ACC112 (cell line): ENCODE results near the gene ZEB2.
A peak's percentile ranks its signal among the peaks of the same experiment; 100 is the strongest.
"Not testable (repeated sequence)": the region's sequence is repeated elsewhere in the genome, so short reads cannot be mapped to it uniquely, and the experiment has no call there.

Source experiments
- H2AFZ ChIP-seq: fragments of 200-600 bp; sonication (generic); one replicate; pipeline ENCODE4 v1.6.0; 2017; ENCODE audit warnings: antibody characterized with exemption, low read length; ENCODE audit not compliant: unreplicated experiment
- H3K27ac ChIP-seq: fragments of 200-600 bp; sonication (generic); 2 replicates; pipeline ENCODE4 v1.5.1; 2014; ENCODE audit warnings: low read depth, mild to moderate bottlenecking, antibody characterized with exemption, low read length, moderate library complexity
- H3K27me3 ChIP-seq: fragments of 200-600 bp; sonication (generic); 2 replicates; pipeline ENCODE4 v1.6.1; 2014; ENCODE audit warnings: mild to moderate bottlenecking, antibody characterized with exemption, low read length, moderate library complexity, mixed read lengths; ENCODE audit not compliant: insufficient read depth
- H3K36me3 ChIP-seq: fragments of 200-600 bp; sonication (generic); 2 replicates; pipeline ENCODE4 v1.6.1; 2016; ENCODE audit warnings: mild to moderate bottlenecking, antibody characterized with exemption, low read length, moderate library complexity, mixed read lengths; ENCODE audit not compliant: insufficient read depth
- H3K4me1 ChIP-seq: fragments of 200-600 bp; sonication (generic); one replicate; pipeline ENCODE4 v1.6.1; 2016; ENCODE audit warnings: low read length, mixed read lengths; ENCODE audit not compliant: insufficient read depth, unreplicated experiment, control insufficient read depth
- H3K4me3 ChIP-seq: fragments of 200-600 bp; sonication (generic); 2 replicates; pipeline ENCODE4 v1.5.1; 2014; ENCODE audit warnings: mild to moderate bottlenecking, low read depth, low read length
- H3K79me2 ChIP-seq: fragments of 200-600 bp; sonication (generic); one replicate; pipeline ENCODE4 v1.6.0; 2016; ENCODE audit warnings: low read length; ENCODE audit not compliant: control insufficient read depth, unreplicated experiment, insufficient read depth

The ZEB2 gene

GRCh38 chr2:144366825-144367429, 153.0 kb downstream of the ZEB2 start:
- Histone ChIP-seq H2AFZ (no peak overlapping the region), H3K79me2 (no peaks in the 10 kb centered on the region), H3K4me1 (peaks cover 13% of the 10 kb centered on the region), H3K36me3 (no peaks in the 10 kb centered on the region), H3K4me3 (no peak overlapping the region), H3K27ac (no peak overlapping the region), H3K27me3 (no peaks in the 10 kb centered on the region)

- no peak overlapping the region for H3K4me3 ChIP-seq
- H2AFZ ChIP-seq = no peak overlapping the region
- no peak overlapping the region; the same call in 1 of the 2 replicates for H3K27ac ChIP-seq
- H3K36me3 ChIP-seq = no peaks in the 10 kb centered on the region
- H3K27me3 ChIP-seq = no peaks in the 10 kb centered on the region
- H3K4me1 ChIP-seq = peaks cover 13% of the 10 kb centered on the region
- H3K79me2 ChIP-seq = no peaks in the 10 kb centered on the region
Observed at GRCh38 chr2:144364944-144365738, 154.8 kb downstream of the ZEB2 start.

GRCh38 chr2:144364247-144364646, 155.7 kb downstream of the ZEB2 start:
- not testable (repeated sequence) for H3K27me3 ChIP-seq, H2AFZ ChIP-seq, H3K27ac ChIP-seq

GRCh38 chr2:144362401-144362800, 157.5 kb downstream of the ZEB2 start:
- H3K4me3 ChIP-seq = no peak overlapping the region
- no peak overlapping the region for H3K27ac ChIP-seq
- H3K36me3 ChIP-seq = no peaks in the 10 kb centered on the region
- peaks cover 37% of the 10 kb centered on the region for H3K4me1 ChIP-seq
- no peaks in the 10 kb centered on the region for H3K79me2 ChIP-seq
- no peak overlapping the region for H2AFZ ChIP-seq
- no peaks in the 10 kb centered on the region for H3K27me3 ChIP-seq

More at GRCh38 chr2:144364247-144364646, 155.7 kb downstream of the ZEB2 start:
- not testable (repeated sequence) for H3K4me3 ChIP-seq, H3K79me2 ChIP-seq, H3K36me3 ChIP-seq
- H3K4me1 ChIP-seq = peaks cover 21% of the 10 kb centered on the region

GRCh38 chr2:144361742-144362141, 158.2 kb downstream of the ZEB2 start:
- Histone ChIP-seq H3K27me3 (no peaks in the 10 kb centered on the region), H3K4me1 (peaks cover 41% of the 10 kb centered on the region), H3K79me2 (no peaks in the 10 kb centered on the region), H2AFZ (no peak overlapping the region), H3K4me3 (no peak overlapping the region), H3K27ac (no peak overlapping the region), H3K36me3 (no peaks in the 10 kb centered on the region)

- no peaks in the 10 kb centered on the region for H3K27me3 ChIP-seq
- peak overlapping the region; percentile 1; the same call in 1 of the 2 replicates for H3K4me3 ChIP-seq
- H2AFZ ChIP-seq = peak overlapping the region; percentile 46
- H3K79me2 ChIP-seq = no peaks in the 10 kb centered on the region
- H3K4me1 ChIP-seq = peaks cover 49% of the 10 kb centered on the region
- H3K36me3 ChIP-seq = no peaks in the 10 kb centered on the region
- peak overlapping the region; percentile 96 for H3K27ac ChIP-seq
Observed at GRCh38 chr2:144359684-144360083, 160.2 kb downstream of the ZEB2 start.

GRCh38 chr2:144358979-144359541, 160.9 kb downstream of the ZEB2 start:
- Histone ChIP-seq H3K27ac (peak overlapping the region; percentile 96), H3K4me1 (peaks cover 49% of the 10 kb centered on the region), H3K79me2 (no peaks in the 10 kb centered on the region), H2AFZ (peak overlapping the region; percentile 46), H3K36me3 (no peaks in the 10 kb centered on the region), H3K4me3 (peak overlapping the region; percentile 1; the same call in 1 of the 2 replicates), H3K27me3 (no peaks in the 10 kb centered on the region)

GRCh38 chr2:144358374-144358964, 161.4 kb downstream of the ZEB2 start:
- H2AFZ ChIP-seq = peak overlapping the region; percentile 6
- H3K27ac ChIP-seq = peak overlapping the region; percentile 96
- H3K79me2 ChIP-seq = no peaks in the 10 kb centered on the region
- no peaks in the 10 kb centered on the region for H3K27me3 ChIP-seq
- no peaks in the 10 kb centered on the region for H3K36me3 ChIP-seq
- peaks cover 49% of the 10 kb centered on the region for H3K4me1 ChIP-seq
- peak overlapping the region; percentile 1 for H3K4me3 ChIP-seq

- peak overlapping the region; percentile 1 for H3K4me3 ChIP-seq
- H2AFZ ChIP-seq = peak overlapping the region; percentile 6
- no peaks in the 10 kb centered on the region for H3K79me2 ChIP-seq
- peaks cover 49% of the 10 kb centered on the region for H3K4me1 ChIP-seq
- peak overlapping the region; percentile 96 for H3K27ac ChIP-seq
- no peaks in the 10 kb centered on the region for H3K27me3 ChIP-seq
- H3K36me3 ChIP-seq = no peaks in the 10 kb centered on the region
Observed at GRCh38 chr2:144357623-144358373, 162.1 kb downstream of the ZEB2 start.

- Histone ChIP-seq H3K27me3 (no peaks in the 10 kb centered on the region), H3K4me3 (no peak overlapping the region), H3K36me3 (no peaks in the 10 kb centered on the region), H3K27ac (peak overlapping the region; percentile 96), H3K4me1 (peaks cover 43% of the 10 kb centered on the region), H3K79me2 (no peaks in the 10 kb centered on the region), H2AFZ (no peak overlapping the region)
Observed at GRCh38 chr2:144356402-144356801, 163.5 kb downstream of the ZEB2 start.
